Loucy (cell line): Measurements from ENCODE around the gene N4BP2.

ENCODE experiments used
- H2AFZ ChIP-seq: fragments of 200-600 bp; sonication (generic); 2 replicates; pipeline ENCODE4 v1.6.0; 2016; ENCODE audit warnings: antibody characterized with exemption, mild to moderate bottlenecking, low read length, moderate library complexity
- H3F3A ChIP-seq: fragments of 200-600 bp; 2 replicates; pipeline ENCODE4 v1.6.0; 2016; ENCODE audit warnings: antibody characterized with exemption, low read depth, mild to moderate bottlenecking
- H3K27me3 ChIP-seq: fragments of 200-600 bp; sonication (generic); 2 replicates; pipeline ENCODE4 v1.6.1; 2014; ENCODE audit warnings: low read length, mild to moderate bottlenecking; ENCODE audit not compliant: insufficient read depth, poor library complexity, severe bottlenecking
- H3K36me3 ChIP-seq: fragments of 200-600 bp; sonication (generic); 2 replicates; pipeline ENCODE4 v1.6.1; 2016; ENCODE audit warnings: low read length; ENCODE audit not compliant: insufficient read depth
- H3K4me1 ChIP-seq: fragments of 200-600 bp; sonication (generic); 2 replicates; pipeline ENCODE4 v1.5.1; 2014; ENCODE audit warnings: low read length, mild to moderate bottlenecking; ENCODE audit not compliant: insufficient read depth, poor library complexity, severe bottlenecking
- H3K4me2 ChIP-seq: fragments of 200-600 bp; sonication (generic); 2 replicates; pipeline ENCODE4 v1.6.0; 2014; ENCODE audit warnings: antibody characterized with exemption, low read length, low read depth, mild to moderate bottlenecking; ENCODE audit not compliant: poor library complexity, severe bottlenecking
- H3K4me3 ChIP-seq: fragments of 200-600 bp; sonication (generic); 2 replicates; pipeline ENCODE4 v1.5.1; 2014; ENCODE audit warnings: low read length, mild to moderate bottlenecking, mixed read lengths; ENCODE audit not compliant: poor library complexity, severe bottlenecking
- H3K79me2 ChIP-seq: fragments of 200-600 bp; sonication (generic); 2 replicates; pipeline ENCODE4 v1.6.1; 2014; ENCODE audit warnings: low read length; ENCODE audit not compliant: insufficient read depth
- H3K9ac ChIP-seq: fragments of 200-600 bp; sonication (generic); 2 replicates; pipeline ENCODE4 v1.6.0; 2014; ENCODE audit warnings: mild to moderate bottlenecking, low read depth, low read length, moderate library complexity; ENCODE audit not compliant: poor library complexity, severe bottlenecking
- H3K9me2 ChIP-seq: fragments of 200-600 bp; sonication (generic); replicated peaks from 2 replicates; pipeline ENCODE4 v1.6.1; 2016; ENCODE audit warnings: low read depth, low read length, mixed read lengths
- H3K9me3 ChIP-seq: fragments of 200-600 bp; sonication (generic); 2 replicates; pipeline ENCODE4 v1.6.1; 2014; ENCODE audit warnings: mild to moderate bottlenecking, antibody characterized with exemption, low read length, low read depth; ENCODE audit not compliant: insufficient read depth
- H4K20me1 ChIP-seq: fragments of 200-600 bp; sonication (generic); 2 replicates; pipeline ENCODE4 v1.6.0; 2014; ENCODE audit warnings: antibody characterized with exemption, low read length, mild to moderate bottlenecking; ENCODE audit not compliant: insufficient read depth, poor library complexity, severe bottlenecking
- CTCF ChIP-seq: fragments of 200-600 bp; sonication (generic); conservative IDR thresholded peaks from 2 replicates; pipeline ENCODE4 v1.5.1; 2014; ENCODE audit warnings: mild to moderate bottlenecking, antibody characterized with exemption, low read length
- EZH2phosphoT487 ChIP-seq: fragments of 200-600 bp; IDR thresholded peaks from 2 replicates; pipeline ENCODE4 v1.6.1; 2018; ENCODE audit warnings: antibody characterized with exemption, mild to moderate bottlenecking, moderate library complexity, borderline replicate concordance

N4BP2 gene

DNA sequence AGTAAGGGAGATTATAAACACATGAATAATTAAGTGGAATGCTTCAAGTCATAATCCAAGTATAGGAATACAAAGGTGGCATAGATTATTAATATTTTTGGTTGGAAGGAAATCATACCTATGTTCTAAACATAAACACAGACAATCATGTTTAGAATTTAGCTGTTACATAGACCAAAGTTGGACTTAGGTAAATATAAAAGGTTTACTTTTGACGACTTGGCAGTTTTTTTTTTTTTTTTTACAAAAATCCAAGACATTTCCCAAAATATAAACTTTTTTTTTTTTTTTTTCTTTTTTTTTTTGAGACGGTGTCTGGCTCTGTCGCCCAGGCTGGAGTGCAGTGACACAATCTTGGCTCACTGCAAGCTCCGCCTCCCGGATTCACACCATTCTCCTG lies 3.5 kb upstream of the N4BP2 start:
- Histone ChIP-seq H3K36me3 (no peaks in the 10 kb centered on the region), H3K4me3 (no peak overlapping the region), H3F3A (0 out of 2 replicates have a peak, but pooled peaks cover 5% of the 10 kb centered on the region), H4K20me1 (peaks cover 1% of the 10 kb centered on the region), H3K4me2 (no peak overlapping the region), H3K9me3 (no peaks in the 10 kb centered on the region), H3K27me3 (no peaks in the 10 kb centered on the region), H2AFZ (no peak overlapping the region), H3K9ac (no peak overlapping the region), H3K4me1 (peaks cover 14% of the 10 kb centered on the region), H3K79me2 (peaks cover 22% of the 10 kb centered on the region), H3K9me2 (no peaks in the 10 kb centered on the region)
- no peak for TF ChIP-seq CTCF

DNA sequence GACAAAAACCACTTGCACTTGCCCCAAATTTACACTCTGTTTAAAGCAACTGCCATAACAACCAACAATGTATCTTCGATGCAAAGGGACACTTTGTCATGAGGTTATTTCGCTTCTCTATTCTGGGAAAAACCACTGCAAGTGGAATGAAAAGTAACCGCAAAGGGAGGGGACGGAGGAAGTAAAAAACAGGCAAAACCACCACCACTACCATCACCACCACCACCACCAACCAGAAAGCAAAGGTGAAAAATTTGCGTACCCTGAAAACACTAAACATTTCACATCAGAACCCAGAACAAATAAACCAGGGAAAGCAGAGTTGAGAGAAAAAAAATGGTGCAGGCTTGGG lies 1.2 kb upstream of the N4BP2 start:
- no peaks in the 10 kb centered on the region for H3K9me2 ChIP-seq
- H3K79me2 ChIP-seq, result peaks cover 45% of the 10 kb centered on the region
- TF ChIP-seq EZH2phosphoT487 (no peak), CTCF (no peak; the same call in 1 of the 2 replicates)
- 0 out of 2 replicates have a peak, but pooled peaks cover 5% of the 10 kb centered on the region for H3F3A ChIP-seq
- H4K20me1 ChIP-seq, result peaks cover 17% of the 10 kb centered on the region
- H3K4me2 ChIP-seq, result peak overlapping the region; percentile 93
- H3K4me1 ChIP-seq, result peaks cover 30% of the 10 kb centered on the region
- H3K27me3 ChIP-seq, result no peaks in the 10 kb centered on the region
- no peaks in the 10 kb centered on the region for H3K36me3 ChIP-seq
- H3K4me3 ChIP-seq, result peak overlapping the region; percentile 98
- peak overlapping the region; percentile 82 for H2AFZ ChIP-seq
- H3K9ac ChIP-seq, result peak overlapping the region; percentile 96
- no peaks in the 10 kb centered on the region for H3K9me3 ChIP-seq

DNA sequence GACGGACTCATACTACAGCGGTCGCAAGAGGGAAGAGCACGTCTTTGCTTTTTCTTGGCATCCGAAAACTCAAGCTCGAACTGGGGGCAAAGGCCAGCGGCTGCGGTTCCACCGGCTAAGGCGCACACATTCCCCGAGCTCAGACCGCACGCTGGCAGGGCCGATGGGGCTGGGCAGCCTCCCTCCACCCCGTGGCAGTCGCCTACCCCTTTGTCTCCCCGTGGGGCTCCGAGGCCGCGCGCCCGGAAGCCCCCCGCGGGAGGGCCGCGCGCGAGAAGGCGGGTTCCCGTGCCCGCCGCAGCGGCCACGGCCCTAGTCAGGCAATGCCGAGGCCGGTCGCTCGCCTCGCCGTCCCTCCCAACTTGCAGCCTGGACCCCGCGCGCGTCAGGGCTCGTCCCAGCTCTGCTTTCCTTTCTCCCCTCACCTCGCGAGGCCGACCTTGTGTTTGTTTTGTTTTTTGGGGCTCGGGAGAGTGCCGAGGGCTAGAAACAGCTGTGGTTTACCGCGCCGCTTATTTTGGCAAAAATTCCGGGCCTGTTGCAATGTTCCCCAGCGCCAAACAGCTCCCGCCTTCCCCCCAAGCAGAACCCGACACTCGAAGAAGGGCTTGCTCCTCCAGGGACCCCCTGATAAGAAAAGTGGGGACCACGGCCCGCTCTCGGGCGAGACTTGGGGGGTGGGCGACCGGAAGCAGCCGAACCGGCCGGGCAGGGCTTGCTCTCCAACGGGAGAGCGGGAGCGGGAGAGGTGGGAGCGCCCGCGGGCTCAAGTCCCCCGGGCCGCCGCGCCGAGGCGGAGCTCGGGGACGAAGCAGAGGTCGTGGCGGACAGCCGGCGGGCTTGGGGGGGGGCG lies 561 bp upstream of the N4BP2 start:
- no peaks in the 10 kb centered on the region for H3K36me3 ChIP-seq
- peak overlapping the region; percentile 82 for H2AFZ ChIP-seq
- TF ChIP-seq CTCF, result peak; percentile 24; the same call in 1 of the 2 replicates
- TF ChIP-seq EZH2phosphoT487, result no peak
- peaks cover 30% of the 10 kb centered on the region for H3K4me1 ChIP-seq
- H3K4me2 ChIP-seq, result peak overlapping the region; percentile 93
- H3K79me2 ChIP-seq, result peaks cover 51% of the 10 kb centered on the region
- H3K4me3 ChIP-seq, result peak overlapping the region; percentile 98
- no peaks in the 10 kb centered on the region for H3K9me2 ChIP-seq
- H3K9me3 ChIP-seq, result no peaks in the 10 kb centered on the region
- no peaks in the 10 kb centered on the region for H3K27me3 ChIP-seq
- 0 out of 2 replicates have a peak, but pooled peaks cover 5% of the 10 kb centered on the region for H3F3A ChIP-seq
- peaks cover 17% of the 10 kb centered on the region for H4K20me1 ChIP-seq
- H3K9ac ChIP-seq, result peak overlapping the region; percentile 96
